ENCODE data around the gene OSM.

DNA sequence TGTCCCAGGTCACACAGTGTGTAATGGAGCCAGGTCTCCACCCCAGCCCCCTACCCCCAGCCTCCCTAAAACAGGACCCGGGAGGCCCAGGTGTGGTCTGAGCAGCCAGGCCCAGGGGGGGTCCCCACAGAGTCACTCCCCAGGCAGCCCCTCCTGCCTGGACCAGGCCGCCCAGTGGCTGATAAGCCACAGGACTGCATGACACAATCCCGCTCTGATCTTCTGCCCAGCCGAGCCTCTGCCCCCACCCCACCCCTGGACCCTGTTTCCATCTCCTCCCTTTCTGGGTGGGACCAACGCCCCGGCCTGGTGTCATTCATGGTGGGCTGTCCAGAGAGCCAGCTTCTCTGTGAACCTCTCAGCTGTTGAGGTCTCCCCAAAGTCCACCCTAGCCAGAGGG lies 12.3 kb downstream of the OSM start:
- TF ChIP-seq, protein P1, sequence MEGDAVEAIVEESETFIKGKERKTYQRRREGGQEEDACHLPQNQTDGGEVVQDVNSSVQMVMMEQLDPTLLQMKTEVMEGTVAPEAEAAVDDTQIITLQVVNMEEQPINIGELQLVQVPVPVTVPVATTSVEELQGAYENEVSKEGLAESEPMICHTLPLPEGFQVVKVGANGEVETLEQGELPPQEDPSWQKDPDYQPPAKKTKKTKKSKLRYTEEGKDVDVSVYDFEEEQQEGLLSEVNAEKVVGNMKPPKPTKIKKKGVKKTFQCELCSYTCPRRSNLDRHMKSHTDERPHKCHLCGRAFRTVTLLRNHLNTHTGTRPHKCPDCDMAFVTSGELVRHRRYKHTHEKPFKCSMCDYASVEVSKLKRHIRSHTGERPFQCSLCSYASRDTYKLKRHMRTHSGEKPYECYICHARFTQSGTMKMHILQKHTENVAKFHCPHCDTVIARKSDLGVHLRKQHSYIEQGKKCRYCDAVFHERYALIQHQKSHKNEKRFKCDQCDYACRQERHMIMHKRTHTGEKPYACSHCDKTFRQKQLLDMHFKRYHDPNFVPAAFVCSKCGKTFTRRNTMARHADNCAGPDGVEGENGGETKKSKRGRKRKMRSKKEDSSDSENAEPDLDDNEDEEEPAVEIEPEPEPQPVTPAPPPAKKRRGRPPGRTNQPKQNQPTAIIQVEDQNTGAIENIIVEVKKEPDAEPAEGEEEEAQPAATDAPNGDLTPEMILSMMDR (IDR thresholded peaks at IDR 0.05; ENCODE audit: low read depth, low read length), result no peak
- no peak for TF ChIP-seq EZH2phosphoT487 (IDR thresholded peaks at IDR 0.05; ENCODE audit: low read depth)

Measured in OCI-LY3 (cell line).